ENCODE measurements around the gene SIGLEC12.
"Not testable (repeated sequence)": the region's sequence is repeated elsewhere in the genome, so short reads cannot be mapped to it uniquely, and the experiment has no call there.

SIGLEC12 gene

DNA sequence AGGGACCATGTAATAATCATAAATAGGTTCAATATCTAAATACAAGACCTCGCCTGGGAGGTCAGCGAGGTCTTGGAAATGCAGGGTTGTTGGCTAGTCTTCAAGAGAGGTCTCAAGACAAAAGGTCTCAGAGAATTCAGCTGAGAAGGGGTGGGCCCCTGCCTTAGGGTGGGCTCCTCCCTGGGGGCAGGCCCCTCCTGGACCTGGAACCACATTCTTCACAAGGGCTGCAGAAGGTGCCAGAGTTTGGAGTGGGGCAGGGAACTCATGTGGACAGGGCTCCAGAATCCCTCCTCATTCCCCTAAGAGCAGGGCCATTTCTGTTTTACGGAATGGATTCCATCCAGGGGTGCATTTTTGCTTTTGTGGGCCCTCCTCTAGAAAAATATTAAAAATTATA lies 13.1 kb downstream of the SIGLEC12 start:
- in situ Hi-C loops (cut with HindIII; ENCODE audit: low sequenced_read_pairs), result no loop called here

DNA sequence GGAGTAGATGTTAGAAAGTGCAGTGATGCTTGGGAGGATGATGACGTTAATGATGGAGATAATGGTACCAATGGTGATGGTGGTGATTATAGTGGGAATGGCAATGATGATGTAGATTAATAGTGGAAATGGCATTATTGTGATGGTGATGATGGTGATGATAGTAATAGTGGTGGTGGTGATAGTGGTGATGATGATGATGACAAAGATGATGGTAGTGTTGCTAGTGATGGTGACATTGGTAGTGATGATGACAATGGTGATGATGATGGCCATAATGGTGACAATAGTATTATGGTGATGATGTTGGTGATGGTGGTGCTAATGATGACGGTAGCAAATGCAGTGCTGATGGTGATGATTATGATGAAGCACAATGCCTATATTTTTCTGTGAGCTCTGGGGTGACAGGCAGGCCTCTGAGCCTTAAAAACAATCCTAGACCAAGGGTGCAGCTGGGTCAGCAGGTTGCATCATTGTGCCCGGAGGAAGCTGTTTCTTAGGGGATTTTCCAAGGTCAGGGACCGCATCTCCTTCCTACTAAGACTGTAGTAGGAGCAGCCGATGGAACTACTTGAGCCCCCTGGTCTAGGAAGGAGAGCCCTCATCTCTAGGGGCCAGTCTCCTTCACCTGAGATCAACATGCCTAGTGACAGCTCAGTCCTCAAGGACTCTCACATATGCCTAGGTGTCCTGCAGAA lies 15.5 kb downstream of the SIGLEC12 start:
- in situ Hi-C loops (cut with HindIII; ENCODE audit: low sequenced_read_pairs), result no loop called here

DNA sequence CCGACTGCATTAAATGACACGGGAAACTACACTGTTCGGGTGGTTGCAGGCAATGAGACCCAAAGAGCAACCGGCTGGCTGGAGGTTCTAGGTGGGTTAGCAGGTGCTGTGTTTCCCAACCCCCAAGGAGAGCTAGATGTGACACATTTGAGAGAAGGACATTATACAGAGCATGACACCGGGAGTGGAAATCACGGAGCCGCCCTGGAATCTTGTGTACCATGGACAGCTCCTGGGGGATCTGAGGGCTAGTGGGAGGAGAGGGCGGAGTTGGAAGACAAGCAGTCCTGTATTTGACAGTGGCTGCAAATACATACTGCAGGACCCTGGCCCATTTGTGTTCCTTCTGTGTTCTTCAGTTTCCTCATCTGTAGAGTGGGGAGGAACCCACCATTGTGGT lies 21.0 kb downstream of the SIGLEC12 start:
- in situ Hi-C loops (cut with HindIII; ENCODE audit: low sequenced_read_pairs), result no loop called here

DNA sequence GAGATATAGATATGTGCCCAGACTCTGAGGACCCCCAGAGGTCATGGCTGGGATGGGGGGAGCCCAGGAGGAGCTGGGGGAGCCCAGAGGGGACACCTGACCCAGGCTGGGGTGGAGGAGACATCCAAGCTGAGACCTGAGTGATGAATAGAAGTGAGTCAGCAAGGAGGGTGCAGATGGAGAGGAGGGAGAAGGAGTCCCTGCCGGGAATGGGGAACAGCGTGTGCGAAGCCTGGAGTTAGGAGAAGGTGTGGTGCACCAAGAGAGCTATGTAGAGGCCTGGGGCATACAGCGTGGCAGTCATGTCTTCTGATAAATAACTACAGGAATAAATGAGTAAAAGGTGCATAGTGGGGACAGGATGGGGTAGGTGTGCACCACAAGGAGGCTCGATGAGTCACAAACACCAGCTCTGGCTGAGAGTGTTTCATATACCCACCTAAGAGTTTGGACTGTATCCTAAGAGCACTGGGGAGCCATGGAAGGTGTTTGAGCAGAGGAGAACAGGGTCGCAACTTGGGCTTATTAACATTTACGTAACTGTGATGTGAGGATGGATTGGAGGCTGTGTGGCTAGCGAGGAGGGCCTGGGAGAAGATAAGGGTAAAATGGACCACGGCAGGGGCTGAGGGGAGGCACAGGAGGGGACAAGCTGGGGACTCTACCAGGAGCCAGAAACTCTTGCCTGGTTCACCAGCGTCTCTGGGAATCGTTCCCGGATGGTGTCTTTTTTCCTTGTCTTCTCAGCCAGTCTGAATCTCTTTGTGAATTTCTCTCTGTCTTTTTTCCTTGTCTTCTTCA lies 21.9 kb downstream of the SIGLEC12 start:
- in situ Hi-C loops (cut with HindIII; ENCODE audit: low sequenced_read_pairs), result no loop called here

DNA sequence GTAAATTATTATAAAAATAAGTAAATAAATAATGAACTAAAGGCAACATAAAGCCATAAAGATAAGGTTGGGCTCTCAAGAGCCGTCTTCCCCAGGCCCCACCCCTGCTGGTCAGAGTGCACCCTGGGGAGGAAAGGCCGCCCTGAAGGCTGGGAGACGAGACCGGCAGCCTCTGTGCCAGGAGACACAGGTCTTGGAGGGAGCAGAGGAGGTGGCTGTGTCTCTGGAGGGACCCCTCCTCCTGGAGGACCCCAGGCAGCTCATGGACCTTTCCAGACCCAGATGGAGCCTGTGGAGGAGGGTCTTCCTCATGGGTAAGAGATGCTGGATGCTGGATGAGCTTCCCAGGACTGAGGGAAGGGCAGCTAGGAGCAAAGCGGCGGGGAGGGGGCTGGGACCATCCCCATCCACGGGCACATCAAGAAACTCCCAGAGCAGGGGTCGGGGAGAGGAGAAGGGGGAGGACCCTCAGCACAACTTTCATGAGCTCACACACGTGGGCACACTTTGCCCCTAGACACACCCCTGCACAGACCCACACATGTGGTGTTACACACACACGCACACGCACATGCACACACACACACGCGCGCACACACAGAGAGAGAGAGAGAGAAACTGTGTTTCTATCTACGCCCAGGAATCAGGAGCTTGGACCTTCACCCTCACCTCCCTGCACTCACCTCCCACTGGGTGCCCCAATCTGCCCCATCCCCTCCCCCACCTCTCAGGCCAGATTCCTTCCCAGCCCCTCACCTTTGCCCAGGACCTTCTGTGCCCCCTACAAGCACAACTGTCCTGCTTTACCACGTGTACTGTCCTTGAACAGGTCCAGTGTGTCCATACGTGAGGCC lies 23.0 kb downstream of the SIGLEC12 start, which contains the start of gene CEACAM18:
Gene CEACAM18, plus strand, starts transcription at position 159 of the 854 bp plus-strand sequence.
- in situ Hi-C loops (cut with HindIII; ENCODE audit: low sequenced_read_pairs), result no loop called here

DNA sequence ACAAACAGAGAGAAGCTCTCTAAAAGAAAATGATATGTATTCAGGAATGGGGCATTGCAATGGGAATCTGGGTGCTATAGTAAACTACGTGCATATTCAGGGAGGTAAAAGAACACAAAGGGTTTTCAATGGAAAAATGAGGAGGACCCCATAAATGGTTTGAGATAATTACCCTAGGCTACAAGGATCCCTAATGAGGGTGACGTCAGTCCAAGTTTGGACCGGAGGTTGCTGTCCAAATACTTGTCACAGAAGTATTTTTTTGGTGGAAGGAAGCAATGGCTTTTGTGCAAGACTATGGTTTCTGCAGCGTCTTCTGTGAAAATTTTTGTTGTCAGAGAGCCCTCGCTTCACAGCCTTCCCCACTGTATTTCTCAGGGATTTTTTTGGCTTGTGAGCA lies 24.3 kb downstream of the SIGLEC12 start:
- in situ Hi-C loops (cut with HindIII; ENCODE audit: low sequenced_read_pairs), result no loop called here

DNA sequence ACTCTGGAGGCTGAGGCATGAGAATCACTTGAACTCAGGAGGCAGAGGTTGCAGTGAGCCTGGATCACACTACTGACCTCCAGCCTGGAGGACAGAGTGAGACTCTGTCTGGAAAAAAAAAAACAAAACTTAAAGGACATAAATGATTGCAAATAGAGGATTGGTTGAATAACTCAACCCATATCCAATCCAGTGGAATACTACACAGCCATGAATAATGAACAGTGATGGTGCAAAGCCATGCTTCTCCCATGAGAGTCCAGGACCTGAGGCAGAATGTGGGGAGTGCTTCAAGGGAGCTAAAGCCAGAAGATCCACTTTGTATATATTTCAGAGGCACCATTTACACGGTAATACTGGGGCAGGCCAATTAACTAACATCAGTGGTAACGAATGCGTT lies 25.4 kb downstream of the SIGLEC12 start:
- in situ Hi-C loops (cut with HindIII; ENCODE audit: low sequenced_read_pairs), result no loop called here

DNA sequence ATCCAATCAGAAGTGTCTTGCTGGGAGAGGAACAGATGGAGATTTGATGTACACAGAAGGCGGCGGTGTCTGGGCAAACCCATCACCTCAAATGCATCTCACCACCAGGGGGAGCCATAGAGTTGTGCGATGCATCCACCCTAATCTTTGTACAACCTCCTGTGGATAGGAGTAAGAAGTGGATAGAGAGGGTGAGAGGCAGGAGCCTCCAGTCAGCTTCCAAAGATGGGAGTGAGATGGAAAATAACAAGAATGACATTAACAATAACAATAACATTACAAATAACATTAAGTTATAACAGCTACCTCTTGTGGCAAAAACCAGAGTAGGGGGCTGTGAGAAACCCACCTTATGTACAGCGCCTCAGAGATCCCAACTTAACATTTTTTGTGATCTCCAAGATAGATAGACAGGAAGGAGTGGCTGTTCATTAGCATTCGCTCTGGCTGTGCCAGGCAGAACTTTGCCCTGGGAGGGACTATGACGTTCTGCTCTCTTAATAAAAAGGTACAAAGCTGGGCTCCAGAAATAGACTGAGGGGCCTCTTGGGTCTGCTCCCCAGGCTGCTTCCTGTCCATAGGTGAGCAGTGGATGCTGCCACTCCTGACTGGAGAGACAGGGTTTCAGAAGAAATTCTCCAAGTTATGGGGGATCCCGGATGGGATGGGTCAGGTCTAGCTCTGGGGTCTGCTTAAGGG lies 28.4 kb downstream of the SIGLEC12 start:
- in situ Hi-C loops (cut with HindIII; ENCODE audit: low sequenced_read_pairs), result loop anchor here (5.0 kb wide), 1 partner anchor 39 kb away; no protein-coding TSS in a partner anchor

DNA sequence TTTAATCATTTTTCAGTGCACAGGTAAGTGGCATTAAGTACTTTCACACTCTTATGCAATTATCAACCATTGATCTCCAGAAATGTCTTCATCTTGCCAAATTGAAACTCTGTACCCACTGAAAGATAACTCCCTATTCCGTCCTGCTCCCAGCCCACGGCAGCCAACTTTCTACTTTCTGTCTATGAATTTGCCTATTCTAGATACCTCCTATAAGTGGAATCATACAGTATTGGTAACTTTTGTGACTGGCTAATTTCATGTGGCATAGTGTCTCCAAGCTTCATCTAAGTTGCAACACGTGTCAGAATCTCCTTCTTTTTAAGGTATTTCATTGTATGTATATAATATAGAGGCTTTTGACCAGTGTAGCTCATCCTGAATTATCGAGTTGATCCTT lies 29.0 kb downstream of the SIGLEC12 start:
- in situ Hi-C loops (cut with HindIII; ENCODE audit: low sequenced_read_pairs), result loop anchor here (5.0 kb wide), 1 partner anchor 40 kb away; no protein-coding TSS in a partner anchor

DNA sequence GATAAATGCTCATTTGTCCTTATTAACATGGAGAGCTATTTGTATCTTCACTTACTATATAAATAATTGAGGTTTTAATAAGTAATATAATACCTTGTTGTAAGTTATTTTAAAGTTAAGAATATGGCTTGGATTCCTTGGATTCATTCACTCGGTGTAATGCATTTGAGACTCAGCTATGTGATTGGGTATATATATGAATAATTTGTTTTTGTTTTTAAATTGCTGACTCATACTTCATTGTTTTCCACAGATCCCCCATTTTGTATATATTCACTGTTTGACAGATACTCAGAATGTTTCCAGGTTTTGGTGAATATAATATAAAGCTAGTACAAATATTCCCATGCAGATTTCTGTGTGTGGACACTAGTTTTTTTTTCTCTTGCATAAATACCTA lies 30.1 kb downstream of the SIGLEC12 start:
- in situ Hi-C loops (cut with HindIII; ENCODE audit: low sequenced_read_pairs), result loop anchor here (5.0 kb wide), 1 partner anchor 41 kb away; no protein-coding TSS in a partner anchor

DNA sequence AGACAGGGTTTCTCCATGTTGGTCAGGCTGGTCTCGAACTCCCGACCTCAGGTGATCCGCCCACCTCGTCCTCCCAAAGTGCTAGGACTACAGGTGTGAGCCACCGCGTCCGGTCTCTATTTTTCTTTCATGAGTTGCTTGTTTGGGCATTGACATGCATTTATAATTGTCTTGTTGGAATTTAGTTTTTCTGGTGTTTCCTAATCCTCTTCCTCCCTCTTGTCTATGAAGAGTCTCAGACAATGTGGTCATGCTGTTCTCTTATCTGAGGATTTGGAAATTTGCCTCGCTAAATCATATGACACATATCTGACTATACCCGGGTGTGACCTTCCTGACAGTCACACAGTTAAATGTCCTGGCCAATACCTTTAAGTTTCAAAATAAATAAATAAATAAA lies 30.6 kb downstream of the SIGLEC12 start:
- in situ Hi-C loops (cut with HindIII; ENCODE audit: low sequenced_read_pairs), result loop anchor here (5.0 kb wide), 1 partner anchor 41 kb away; no protein-coding TSS in a partner anchor

DNA sequence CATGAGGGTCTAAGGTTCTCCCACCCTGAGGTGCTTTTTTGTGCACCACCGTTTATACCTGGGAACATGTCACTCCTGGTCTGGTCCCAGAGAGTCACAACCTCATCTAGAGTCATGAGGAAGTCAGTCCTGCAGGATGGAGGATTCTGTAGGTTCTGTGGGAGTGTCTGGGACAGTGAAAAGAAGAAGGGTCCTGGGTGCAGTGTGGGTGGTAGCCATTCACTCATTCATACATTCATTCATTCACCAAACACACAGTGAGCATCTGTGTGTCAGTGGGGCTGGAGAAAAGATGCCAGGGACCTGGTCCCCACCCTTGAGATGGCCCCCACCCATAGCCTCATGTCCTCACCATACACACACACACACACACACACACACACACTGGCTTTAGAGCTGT lies 32.0 kb downstream of the SIGLEC12 start:
- in situ Hi-C loops (cut with HindIII; ENCODE audit: low sequenced_read_pairs), result loop anchor here (5.0 kb wide), 1 partner anchor 43 kb away; no protein-coding TSS in a partner anchor

DNA sequence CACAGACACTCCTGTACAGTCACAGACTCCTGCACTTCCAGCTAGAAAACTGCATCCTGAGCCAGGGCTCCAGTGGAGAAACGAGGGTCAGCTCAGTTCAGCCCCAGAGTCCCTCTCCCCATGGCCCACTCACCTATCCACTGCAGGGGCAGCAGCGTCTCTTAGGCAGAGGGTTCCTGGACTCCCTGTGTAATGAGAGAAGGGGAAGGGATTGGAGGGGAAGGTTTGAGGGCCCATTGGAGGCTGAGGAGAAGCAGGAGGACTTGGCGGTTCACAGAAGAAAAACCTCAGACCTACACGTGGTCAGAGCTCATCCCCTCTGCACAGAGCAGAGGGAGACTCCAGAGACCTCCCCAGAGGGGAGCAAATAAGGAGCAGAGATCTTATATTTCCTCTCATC lies 32.4 kb downstream of the SIGLEC12 start:
- in situ Hi-C loops (cut with HindIII; ENCODE audit: low sequenced_read_pairs), result no loop called here

DNA sequence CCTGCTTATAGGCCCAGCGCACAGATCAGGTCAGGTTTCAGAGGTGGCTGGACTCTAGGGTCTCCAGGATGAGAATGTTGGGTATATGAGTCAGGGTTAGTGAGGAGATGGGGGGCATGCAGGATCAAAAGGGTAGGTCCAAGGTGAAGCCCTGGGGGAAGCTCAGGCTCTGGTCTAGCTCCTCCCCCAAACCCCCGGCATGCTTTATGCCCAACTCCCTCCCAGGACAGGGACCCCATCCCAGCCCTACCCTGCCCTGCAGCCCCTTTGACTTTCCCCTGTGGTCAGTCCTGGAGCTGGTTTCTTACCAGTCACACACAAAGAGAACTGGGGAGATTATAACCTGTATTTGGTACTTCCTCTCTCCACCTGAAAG lies 33.1 kb downstream of the SIGLEC12 start:
- in situ Hi-C loops (cut with HindIII; ENCODE audit: low sequenced_read_pairs), result no loop called here

DNA sequence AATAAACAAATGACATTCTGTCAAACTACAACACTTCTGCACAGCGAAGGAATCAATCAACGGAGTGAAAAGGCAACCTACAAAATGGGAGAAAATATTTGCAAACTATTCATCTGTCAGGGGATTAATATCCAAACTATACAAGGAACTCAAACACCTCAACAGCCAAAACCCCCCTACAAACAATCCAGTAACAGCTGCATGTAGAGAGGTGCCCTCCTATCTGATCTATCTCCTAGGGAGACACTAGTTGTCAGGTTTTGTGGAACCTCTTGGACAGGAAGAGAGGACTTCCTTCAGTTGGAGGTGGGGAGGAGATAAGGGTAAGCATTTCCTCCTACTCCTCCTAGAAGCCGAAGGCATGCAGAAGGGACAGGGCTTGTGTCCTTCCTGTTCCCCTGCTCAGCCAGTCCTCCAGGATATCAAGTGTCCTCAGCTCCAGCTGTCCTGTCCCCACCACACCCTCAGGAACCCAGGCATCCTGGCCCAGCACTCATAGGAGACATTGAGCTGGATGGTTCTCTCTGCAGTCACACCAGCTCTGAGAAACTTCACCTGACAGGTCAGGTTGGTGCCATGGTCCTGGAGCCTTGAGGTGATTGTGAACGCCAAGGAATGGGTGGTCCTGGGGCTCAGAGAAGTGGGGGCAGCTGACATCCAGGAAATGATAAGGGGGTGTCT lies 33.6 kb downstream of the SIGLEC12 start:
- in situ Hi-C loops (cut with HindIII; ENCODE audit: low sequenced_read_pairs), result no loop called here

DNA sequence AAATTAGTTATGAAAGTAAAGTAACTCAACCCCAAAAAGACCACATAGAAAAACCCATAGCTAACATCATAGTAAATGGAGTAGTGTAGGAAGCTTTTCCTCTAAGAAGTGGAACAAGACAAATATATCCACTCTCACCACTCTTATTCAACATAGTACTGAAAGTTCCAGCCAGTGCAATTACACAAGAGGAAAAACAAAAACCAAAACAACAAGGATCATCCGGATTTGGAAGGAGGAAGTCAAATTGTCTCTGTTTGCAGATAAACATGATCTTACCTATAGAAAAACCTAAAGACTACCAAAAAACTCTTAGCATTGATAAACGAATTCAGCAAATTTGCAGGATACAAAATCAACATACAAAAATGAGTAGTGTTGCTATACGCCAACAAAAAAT lies 34.9 kb downstream of the SIGLEC12 start:
- in situ Hi-C loops (cut with HindIII; ENCODE audit: low sequenced_read_pairs), result no loop called here

DNA sequence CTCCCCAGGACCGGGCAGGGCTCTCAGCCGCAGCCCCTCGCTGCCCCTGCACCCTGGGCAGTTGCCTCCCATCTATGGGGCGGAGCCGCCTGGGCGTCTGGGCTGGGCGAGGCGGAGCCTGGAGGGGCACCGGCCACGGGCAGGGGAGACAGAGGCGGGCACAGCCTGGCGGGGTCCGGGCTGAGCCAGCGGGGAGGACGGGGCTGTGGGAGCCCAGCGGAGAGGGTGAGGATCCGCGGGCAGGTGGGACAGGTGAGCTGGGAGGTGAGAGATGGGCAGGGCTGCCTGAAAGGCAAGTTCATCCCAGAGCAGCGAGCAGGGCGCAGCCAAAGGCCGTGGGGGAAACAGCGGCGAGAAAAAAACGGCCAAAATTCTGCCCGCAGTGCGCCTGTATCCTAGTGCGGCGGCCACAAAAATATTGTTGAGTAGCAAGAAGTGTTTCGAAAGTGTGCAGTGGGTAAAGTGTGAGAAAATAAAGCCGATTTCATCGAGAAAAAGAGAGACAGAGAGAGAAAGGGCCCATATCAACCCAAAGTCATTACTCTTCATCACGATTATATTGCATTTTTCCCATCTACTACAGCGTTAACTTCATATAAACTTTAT lies 37.5 kb downstream of the SIGLEC12 start:
- in situ Hi-C loops (cut with HindIII; ENCODE audit: low sequenced_read_pairs), result not testable (repeated sequence)

DNA sequence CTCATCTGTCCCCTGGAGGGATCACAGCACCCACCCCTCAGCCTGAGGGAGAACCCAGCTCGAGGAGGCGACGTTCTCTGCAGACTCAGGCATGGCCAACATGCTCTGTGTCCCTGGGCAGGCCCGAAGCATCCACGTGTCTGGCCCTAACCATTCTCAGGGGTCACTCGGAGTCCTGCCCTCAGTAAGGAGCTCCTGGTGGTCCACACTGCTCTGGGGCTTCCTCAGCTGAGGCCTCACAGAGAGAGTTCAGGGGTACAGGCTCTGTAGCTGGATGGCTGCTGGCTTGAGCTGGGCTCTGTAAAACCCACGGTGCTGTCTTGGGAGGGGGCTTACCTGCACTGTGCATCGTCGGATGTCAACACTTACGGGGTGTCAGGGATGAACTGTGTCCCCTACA lies 38.9 kb downstream of the SIGLEC12 start:
- in situ Hi-C loops (cut with HindIII; ENCODE audit: low sequenced_read_pairs), result no loop called here

DNA sequence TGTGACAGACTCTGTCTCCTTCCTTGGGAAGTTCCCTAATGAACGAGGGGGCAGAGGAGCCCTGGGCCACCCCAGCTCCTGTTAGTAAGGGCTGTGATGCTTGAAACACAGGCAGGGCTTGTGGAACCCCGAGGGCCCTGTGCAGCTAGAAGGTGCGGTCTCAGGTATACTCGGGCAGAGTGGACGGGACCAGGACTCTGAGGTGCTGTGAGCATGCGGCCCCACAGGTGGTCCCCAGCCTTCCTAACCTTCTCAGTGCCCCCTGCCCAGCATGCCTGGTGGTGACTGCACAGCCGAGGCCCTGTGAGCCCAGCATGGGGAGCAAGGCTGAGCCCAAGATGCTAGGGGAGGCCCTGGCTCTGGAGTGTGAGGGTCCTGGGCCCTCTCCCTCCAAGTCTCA lies 39.3 kb downstream of the SIGLEC12 start:
- in situ Hi-C loops (cut with HindIII; ENCODE audit: low sequenced_read_pairs), result no loop called here

Measured in DLD1 (cell line).